GM21825 (cell line): Measurements from ENCODE around the gene CLCN7.

Source experiments
- ATAC-seq: cut with Tn5 transposase; IDR thresholded peaks from one replicate; pipeline ENCODE4 v1.9.1; 2021; ENCODE audit warnings: mild to moderate bottlenecking, moderate library complexity; ENCODE audit not compliant: unreplicated experiment

CLCN7 gene

DNA sequence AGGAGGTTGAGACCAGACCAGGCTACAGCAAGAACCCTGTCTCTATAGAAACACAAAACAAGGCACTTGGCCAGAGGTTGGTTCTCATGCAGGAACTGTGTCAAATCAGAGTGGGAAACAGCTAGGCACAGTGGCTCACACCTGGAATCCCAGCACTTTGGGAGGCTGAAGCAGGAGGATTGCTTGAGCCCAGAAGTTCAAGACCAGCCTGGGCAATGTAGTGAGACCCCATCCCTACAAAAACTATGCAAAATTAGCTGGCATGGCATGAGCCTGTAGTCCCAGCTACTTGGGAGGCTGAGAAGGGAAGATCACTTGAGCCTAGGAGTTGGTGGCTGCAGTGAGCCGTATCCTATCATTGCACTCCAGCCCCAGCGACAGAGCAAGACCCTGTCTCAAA is 62.0 kb downstream of the CLCN7 start:
- ATAC-seq = no peak

GRCh38 chr16:1408171-1408837 is 66.5 kb downstream of the CLCN7 start:
- ATAC-seq = peak; percentile 77

GRCh38 chr16:1407753-1408152 is 67.1 kb downstream of the CLCN7 start:
- ATAC-seq = peak; percentile 15

DNA sequence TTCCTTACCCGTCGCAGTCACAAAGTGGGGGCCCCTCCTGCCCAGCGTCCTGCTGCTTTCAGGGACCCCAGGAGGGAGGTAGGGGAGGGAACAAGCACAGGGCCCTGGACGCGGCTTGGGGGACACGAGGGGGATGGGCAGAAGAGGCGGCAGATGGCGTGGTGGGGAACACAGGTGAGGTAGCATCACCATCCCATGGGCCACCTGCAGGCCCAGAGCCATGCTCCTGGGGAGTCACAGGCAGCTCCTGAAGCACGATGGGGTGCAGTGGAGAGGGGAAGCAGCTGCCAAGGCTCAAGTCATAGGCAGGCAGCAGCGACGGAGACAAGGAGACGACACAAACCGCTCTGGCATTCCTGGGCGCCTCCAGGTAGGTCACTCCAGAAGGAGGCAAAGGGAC is 71.1 kb downstream of the CLCN7 start:
- no peak for ATAC-seq

DNA sequence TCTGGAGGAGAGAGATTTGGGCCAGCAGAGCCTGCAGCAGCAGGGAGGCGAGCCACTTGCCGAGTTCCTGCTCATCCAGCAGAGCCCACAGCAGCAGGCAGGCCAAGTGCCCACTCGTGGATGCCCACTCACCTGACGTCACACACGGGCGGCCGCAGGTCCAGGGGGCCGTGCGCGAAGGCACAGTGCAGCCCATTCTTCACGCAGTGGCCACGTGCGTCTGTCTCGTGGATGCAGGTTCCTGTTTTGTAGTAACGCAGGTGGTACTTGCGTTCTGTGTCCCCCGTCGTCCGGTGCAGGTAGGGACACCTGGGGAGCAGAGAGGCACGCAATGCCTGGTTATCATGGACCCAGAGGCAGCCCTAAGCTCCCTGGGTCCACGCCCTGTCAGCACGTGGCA is 71.8 kb downstream of the CLCN7 start:
- no peak for ATAC-seq

DNA sequence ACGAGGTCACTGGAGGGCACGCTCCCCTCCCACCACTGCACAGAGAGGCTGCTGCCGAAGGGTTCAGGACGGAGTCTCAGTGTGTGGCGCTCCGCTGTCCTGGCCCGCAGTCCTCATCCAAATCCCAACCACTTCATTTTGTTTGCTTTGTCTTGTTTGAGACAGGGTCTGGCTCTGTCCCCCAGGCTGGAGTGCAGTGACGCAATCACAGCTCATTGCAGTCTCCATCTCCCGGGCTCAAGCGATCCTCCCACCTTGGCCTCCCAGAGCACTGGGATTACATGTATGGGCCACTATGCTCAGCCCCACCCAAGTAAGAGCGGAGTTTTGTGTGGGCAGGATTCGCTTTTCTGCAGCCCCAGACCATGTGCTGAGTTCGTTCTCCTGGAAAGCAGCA is 73.1 kb downstream of the CLCN7 start:
- ATAC-seq = no peak

- ATAC-seq = no peak
These were observed 73.6 kb downstream of the CLCN7 start for GRCh38 chr16:1401061-1401757.

- ATAC-seq = no peak
These were observed 75.8 kb downstream of the CLCN7 start for GRCh38 chr16:1398826-1399581.

GRCh38 chr16:1398351-1398750 is 76.5 kb downstream of the CLCN7 start:
- ATAC-seq = no peak

GRCh38 chr16:1397779-1398178 is 77.0 kb downstream of the CLCN7 start:
- ATAC-seq = no peak

- no peak for ATAC-seq
These were observed 79.3 kb downstream of the CLCN7 start for GRCh38 chr16:1395444-1396031.
